OCI-LY3 (cell line): ENCODE data around the gene CHTF18.
"Not testable (repeated sequence)": the region's sequence is repeated elsewhere in the genome, so short reads cannot be mapped to it uniquely, and the experiment has no call there.

ENCODE experiments used
- CTCF ChIP-seq: fragments of 200-600, 300-600 bp; sonication (generic); IDR thresholded peaks from 2 replicates; pipeline ENCODE4 v1.5.1; 2014; ENCODE audit warnings: antibody characterized with exemption, low read length, low read depth
- EZH2phosphoT487 ChIP-seq: fragments of 200-600 bp; shearing (Covaris generic); IDR thresholded peaks from 2 replicates; pipeline ENCODE4 v1.6.1; 2018; ENCODE audit warnings: antibody characterized with exemption, mixed run types, low read depth

- not testable (repeated sequence) for TF ChIP-seq CTCF, EZH2phosphoT487
Measured at GRCh38 chr16:776298-776697, 12.1 kb upstream of the CHTF18 start.
